Activated CD4-positive, alpha-beta T cell treated with anti-CD3 and anti-CD28 coated beads, Interleukin-2, amount 50 U/mL, for 4 hours (primary cell): ENCODE measurements around the gene KCMF1.

Source experiments
- DNase-seq, 2 experiments: peaks; one replicate each; pipeline ENCODE4 v3.0.0-alpha.2; 2020

Gene KCMF1

GRCh38 chr2:84956334-84957297 lies 14.3 kb upstream of the KCMF1 start:
- no peak for DNase-seq

- DNase-seq: no peak
These were observed 13.2 kb upstream of the KCMF1 start for GRCh38 chr2:84957771-84958134.

GRCh38 chr2:84958135-84959059 lies 12.6 kb upstream of the KCMF1 start:
- DNase-seq: no peak

- DNase-seq: no peak
These were observed 11.8 kb upstream of the KCMF1 start for GRCh38 chr2:84959095-84959565.

GRCh38 chr2:84959566-84960506 lies 11.1 kb upstream of the KCMF1 start:
- no peak for DNase-seq

- no peak for DNase-seq
These were observed 8.0 kb upstream of the KCMF1 start for GRCh38 chr2:84962917-84963316.

GRCh38 chr2:84963323-84963691 lies 7.7 kb upstream of the KCMF1 start:
- no peak for DNase-seq

- DNase-seq: no peak
These were observed 7.1 kb upstream of the KCMF1 start for GRCh38 chr2:84963692-84964405.

GRCh38 chr2:84964406-84965191 lies 6.4 kb upstream of the KCMF1 start:
- DNase-seq: no peak

- DNase-seq: no peak
These were observed 5.8 kb upstream of the KCMF1 start for GRCh38 chr2:84965192-84965516.

GRCh38 chr2:84965827-84966226 lies 5.1 kb upstream of the KCMF1 start:
- DNase-seq: no peak

GRCh38 chr2:84966731-84967130 lies 4.2 kb upstream of the KCMF1 start:
- DNase-seq: no peak

- DNase-seq: no peak
These were observed 1.3 kb upstream of the KCMF1 start for GRCh38 chr2:84969511-84970209.

GRCh38 chr2:84970210-84970867 lies 622 bp upstream of the KCMF1 start:
- peak; percentile 30 to 37 for DNase-seq

GRCh38 chr2:84971510-84972206 lies 697 bp downstream of the KCMF1 start:
- peak; percentile 58 to 62 for DNase-seq

- DNase-seq: no peak
These were observed 1.3 kb downstream of the KCMF1 start for GRCh38 chr2:84972207-84972783.

- no peak for DNase-seq
These were observed 2.0 kb downstream of the KCMF1 start for GRCh38 chr2:84972932-84973331.

GRCh38 chr2:84980263-84980983 lies 9.5 kb downstream of the KCMF1 start:
- no peak for DNase-seq
